ENCODE measurements around the gene SPRED1. TPM values are rescaled to one million over a fixed set of nuclear protein-coding genes. Genes with fewer than 3 reads are reported as not detected.

The SPRED1 gene
- total and polyA plus RNA-seq, 11 donors: 3.3 to 34.8 (median 9.7) TPM

DNA sequence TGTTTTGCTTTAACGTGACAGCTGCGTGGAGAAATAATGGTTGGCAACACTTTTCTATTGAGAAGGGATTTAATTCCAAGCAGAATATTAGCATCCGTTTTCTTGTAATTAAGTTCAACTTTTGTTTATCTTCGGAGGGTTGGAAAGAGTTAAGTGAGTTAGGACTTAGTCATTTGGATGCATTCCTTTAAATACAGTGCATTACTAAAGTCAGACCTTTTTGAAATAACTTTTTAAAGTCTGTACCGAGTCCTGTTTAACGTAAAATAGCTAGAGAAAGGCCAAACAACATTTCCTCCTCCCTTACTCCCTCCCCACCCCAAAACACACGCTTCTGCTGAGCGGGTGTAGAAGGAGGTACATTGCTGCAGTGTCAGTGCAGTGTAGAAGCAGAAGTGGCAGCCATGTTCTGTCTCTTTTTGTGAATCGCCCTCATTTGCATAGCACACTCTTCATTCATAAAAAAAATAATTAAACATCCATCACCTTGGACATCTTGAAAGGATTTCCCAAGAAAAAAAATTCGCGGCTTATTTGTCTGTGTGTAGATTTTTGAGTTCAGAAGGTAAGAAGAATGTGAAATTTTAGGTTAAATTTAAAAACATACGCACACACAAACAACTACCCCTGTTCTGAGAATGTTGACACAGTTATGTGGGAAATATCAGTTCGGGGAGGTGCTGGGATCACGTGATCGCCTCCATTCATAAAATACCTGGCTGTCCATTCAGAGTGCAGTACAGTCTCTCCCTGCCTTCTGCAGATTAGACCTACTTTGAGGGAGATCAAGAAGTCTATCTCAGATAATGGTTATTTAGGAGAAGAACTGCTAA is 1.6 kb downstream of the SPRED1 start:
- no peak for TF ChIP-seq POLR2A (IDR thresholded peaks at IDR 0.05)
- TF ChIP-seq, protein P1, sequence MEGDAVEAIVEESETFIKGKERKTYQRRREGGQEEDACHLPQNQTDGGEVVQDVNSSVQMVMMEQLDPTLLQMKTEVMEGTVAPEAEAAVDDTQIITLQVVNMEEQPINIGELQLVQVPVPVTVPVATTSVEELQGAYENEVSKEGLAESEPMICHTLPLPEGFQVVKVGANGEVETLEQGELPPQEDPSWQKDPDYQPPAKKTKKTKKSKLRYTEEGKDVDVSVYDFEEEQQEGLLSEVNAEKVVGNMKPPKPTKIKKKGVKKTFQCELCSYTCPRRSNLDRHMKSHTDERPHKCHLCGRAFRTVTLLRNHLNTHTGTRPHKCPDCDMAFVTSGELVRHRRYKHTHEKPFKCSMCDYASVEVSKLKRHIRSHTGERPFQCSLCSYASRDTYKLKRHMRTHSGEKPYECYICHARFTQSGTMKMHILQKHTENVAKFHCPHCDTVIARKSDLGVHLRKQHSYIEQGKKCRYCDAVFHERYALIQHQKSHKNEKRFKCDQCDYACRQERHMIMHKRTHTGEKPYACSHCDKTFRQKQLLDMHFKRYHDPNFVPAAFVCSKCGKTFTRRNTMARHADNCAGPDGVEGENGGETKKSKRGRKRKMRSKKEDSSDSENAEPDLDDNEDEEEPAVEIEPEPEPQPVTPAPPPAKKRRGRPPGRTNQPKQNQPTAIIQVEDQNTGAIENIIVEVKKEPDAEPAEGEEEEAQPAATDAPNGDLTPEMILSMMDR (IDR thresholded peaks at IDR 0.05): no peak
- Histone ChIP-seq H3K4me1 (peaks cover 0 to 56% (median 41%) of the 10 kb centered on the region in 12 donors), H3K9me3 (no peaks in the 10 kb centered on the region), H3K27ac (peak overlapping the region in 11 of 12 donors; percentile 96 to 99 (median 99)), H3K4me3 (peak overlapping the region; percentile 78 to 97 (median 85)), H3K27me3 (no peaks in the 10 kb centered on the region), H3K36me3 (no peaks in the 10 kb centered on the region)
- WGBS, 4 donors: 0 to 1% (median 1%) methylated on average over 15 of the region's 15 CpGs
- ATAC-seq (peak in 2 of 4 donors; percentile 16 to 36), DNase-seq (peak in 3 of 5 donors; percentile 29 to 39 (median 36))
- intact Hi-C loops (cut with DNase I): loop anchor here (5.0 to 10.0 kb wide), 14 partner anchors 47 to 252 kb away; no protein-coding TSS in a partner anchor

DNA sequence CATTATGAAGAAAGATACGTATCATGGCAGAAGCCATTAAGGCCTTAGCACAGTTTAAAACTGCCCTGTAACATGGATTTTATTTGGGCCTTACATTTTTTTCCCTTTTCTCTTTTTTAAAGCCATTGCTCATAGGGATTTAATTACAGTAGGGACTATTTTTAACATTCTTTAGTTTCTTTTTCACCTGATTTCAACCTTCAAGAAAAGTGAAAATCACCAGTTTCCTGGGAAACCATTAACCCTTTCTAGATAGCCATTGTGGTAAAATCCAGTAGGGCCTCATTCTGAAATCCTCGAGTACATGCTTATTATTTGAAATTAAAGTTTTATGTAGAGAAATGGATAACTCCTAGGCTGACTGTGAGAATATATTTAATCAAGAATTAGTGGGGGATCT is 3.1 kb downstream of the SPRED1 start:
- TF ChIP-seq, protein P1 (IDR thresholded peaks at IDR 0.05): no peak
- no peak for TF ChIP-seq POLR2A (IDR thresholded peaks at IDR 0.05)
- ATAC-seq: no peak
- H3K9me3 ChIP-seq: no peaks in the 10 kb centered on the region
- H3K4me1 ChIP-seq: peaks cover 0 to 63% (median 39%) of the 10 kb centered on the region in 12 donors
- peak overlapping the region in 6 of 12 donors; percentile 20 to 99 (median 97) for H3K27ac ChIP-seq
- H3K4me3 ChIP-seq: peak overlapping the region in 9 of 12 donors; percentile 78 to 92 (median 81)
- 44 to 59% (median 44%) methylated on average over 2 of the region's 2 CpGs for WGBS, 4 donors
- H3K27me3 ChIP-seq: no peaks in the 10 kb centered on the region
- H3K36me3 ChIP-seq: no peaks in the 10 kb centered on the region
- DNase-seq: no peak
- intact Hi-C loops (cut with DNase I): loop anchor here in 7 of 10 donors (10.0 kb wide), 6 partner anchors 49 to 251 kb away; no protein-coding TSS in a partner anchor

DNA sequence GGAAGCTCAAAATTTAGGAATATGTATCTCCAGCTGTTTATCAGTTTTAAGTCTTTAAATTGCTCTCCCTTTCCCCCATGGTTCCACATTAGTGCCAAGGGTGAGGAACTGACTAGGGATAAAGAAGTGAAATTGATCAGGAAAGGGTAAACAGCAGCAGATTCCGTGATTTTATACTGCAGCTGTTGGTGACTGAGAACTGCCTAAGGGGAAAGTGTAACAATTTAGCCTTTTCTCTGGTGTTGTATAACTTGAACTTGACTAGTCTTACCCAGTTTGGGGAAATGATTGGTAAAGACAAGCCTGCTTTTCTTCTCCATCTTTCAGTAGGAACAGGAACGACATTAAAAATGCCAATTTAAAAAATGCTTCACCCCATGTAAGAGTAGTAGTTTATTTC is 5.0 kb downstream of the SPRED1 start:
- Histone ChIP-seq H3K4me1 (peaks cover 0 to 70% (median 35%) of the 10 kb centered on the region in 12 donors), H3K36me3 (no peaks in the 10 kb centered on the region), H3K27ac (peak overlapping the region in 1 of 12 donors; percentile 39), H3K9me3 (no peaks in the 10 kb centered on the region), H3K27me3 (no peaks in the 10 kb centered on the region), H3K4me3 (peak overlapping the region in 5 of 12 donors; percentile 80 to 92 (median 81))
- intact Hi-C loops (cut with DNase I): loop anchor here in 7 of 10 donors (10.0 kb wide), 6 partner anchors 47 to 253 kb away; no protein-coding TSS in a partner anchor
- WGBS, 4 donors: 24 to 42% (median 26%) methylated on average over 2 of the region's 2 CpGs
- TF ChIP-seq POLR2A (IDR thresholded peaks at IDR 0.05): no peak
- TF ChIP-seq, protein P1 (IDR thresholded peaks at IDR 0.05): no peak
- no peak for ATAC-seq
- DNase-seq: no peak

DNA sequence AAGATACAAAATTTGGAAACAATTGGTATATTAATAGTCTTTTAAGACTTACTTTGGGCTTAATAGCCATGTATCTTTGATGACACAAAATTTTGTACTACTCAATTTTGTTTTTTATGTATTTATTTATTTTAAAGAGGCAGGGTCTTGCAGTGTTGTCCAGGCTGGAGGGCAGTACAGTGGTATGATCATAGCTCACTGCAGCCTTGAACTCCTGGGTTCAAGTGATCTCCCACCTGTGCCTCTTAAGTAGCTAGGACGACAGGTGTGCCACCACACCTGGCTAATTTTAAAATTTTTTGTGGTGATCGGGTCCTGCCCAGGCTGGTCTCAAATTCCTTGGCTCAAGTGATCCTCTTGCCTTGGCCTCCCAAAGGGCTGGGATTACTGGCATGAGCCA is 6.5 kb downstream of the SPRED1 start:
- no peaks in the 10 kb centered on the region for H3K27me3 ChIP-seq
- no peaks in the 10 kb centered on the region for H3K9me3 ChIP-seq
- 82 to 93% (median 88%) methylated on average over 2 of the region's 2 CpGs for WGBS, 4 donors
- no peak for DNase-seq
- peaks cover 0 to 83% (median 34%) of the 10 kb centered on the region in 12 donors for H3K4me1 ChIP-seq
- intact Hi-C loops (cut with DNase I): loop anchor here in 7 of 10 donors (10.0 kb wide), 6 partner anchors 46 to 254 kb away; no protein-coding TSS in a partner anchor
- ATAC-seq: no peak
- TF ChIP-seq, protein P1 (IDR thresholded peaks at IDR 0.05): no peak
- TF ChIP-seq POLR2A (IDR thresholded peaks at IDR 0.05): no peak
- no peak overlapping the region for H3K4me3 ChIP-seq
- H3K36me3 ChIP-seq: no peaks in the 10 kb centered on the region
- no peak overlapping the region for H3K27ac ChIP-seq

Measured in heart left ventricle (tissue), 16 donors.